ENCODE results near the gene FAM200B.

The FAM200B gene

GRCh38 chr4:15655223-15656037 is 26.2 kb upstream of the FAM200B start, which contains the start of gene FBXL5:
Gene FBXL5 (minus strand): TSS chr4:15655357. CDS start chr4:15655287, 70 bp downstream.
- Histone ChIP-seq H3K36me3 (no peaks in the 10 kb centered on the region), H3K27me3 (no peaks in the 10 kb centered on the region), H3K9me3 (no peaks in the 10 kb centered on the region), H3K4me3 (ENCODE audit: low read depth, low read length) (peak within 1 kb of the TSS; percentile 88), H3K4me1 (peaks cover 5% of the 10 kb centered on the region)
- peak; percentile 87 for DNase-seq
- TF ChIP-seq CTCF (IDR thresholded peaks at IDR 0.05; ENCODE audit: low read depth, low read length): no peak

GRCh38 chr4:15656038-15656470 is 25.6 kb upstream of the FAM200B start:
- Histone ChIP-seq H3K4me1 (peaks cover 5% of the 10 kb centered on the region), H3K27me3 (no peaks in the 10 kb centered on the region), H3K9me3 (no peaks in the 10 kb centered on the region), H3K36me3 (no peaks in the 10 kb centered on the region), H3K4me3 (ENCODE audit: low read depth, low read length) (peak overlapping the region; percentile 54)
- TF ChIP-seq CTCF (IDR thresholded peaks at IDR 0.05; ENCODE audit: low read depth, low read length): no peak
- DNase-seq: no peak

- no peaks in the 10 kb centered on the region for H3K27me3 ChIP-seq
- H3K4me1 ChIP-seq: peaks cover 5% of the 10 kb centered on the region
- H3K9me3 ChIP-seq: no peaks in the 10 kb centered on the region
- DNase-seq: no peak
- no peak overlapping the region for H3K4me3 ChIP-seq (ENCODE audit: low read depth, low read length)
- no peaks in the 10 kb centered on the region for H3K36me3 ChIP-seq
- no peak for TF ChIP-seq CTCF (IDR thresholded peaks at IDR 0.05; ENCODE audit: low read depth, low read length)
These were observed 24.3 kb upstream of the FAM200B start for GRCh38 chr4:15657366-15657765.

- no peaks in the 10 kb centered on the region for H3K36me3 ChIP-seq
- H3K4me3 ChIP-seq (ENCODE audit: low read depth, low read length): no peak overlapping the region
- H3K9me3 ChIP-seq: no peaks in the 10 kb centered on the region
- no peaks in the 10 kb centered on the region for H3K27me3 ChIP-seq
- DNase-seq: no peak
- H3K4me1 ChIP-seq: peaks cover 5% of the 10 kb centered on the region
- no peak for TF ChIP-seq CTCF (IDR thresholded peaks at IDR 0.05; ENCODE audit: low read depth, low read length)
These were observed 23.4 kb upstream of the FAM200B start for GRCh38 chr4:15658136-15658770.

GRCh38 chr4:15658781-15659180 is 22.8 kb upstream of the FAM200B start:
- H3K27me3 ChIP-seq: no peaks in the 10 kb centered on the region
- no peak overlapping the region for H3K4me3 ChIP-seq (ENCODE audit: low read depth, low read length)
- peaks cover 5% of the 10 kb centered on the region for H3K4me1 ChIP-seq
- no peaks in the 10 kb centered on the region for H3K9me3 ChIP-seq
- no peaks in the 10 kb centered on the region for H3K36me3 ChIP-seq
- TF ChIP-seq CTCF (IDR thresholded peaks at IDR 0.05; ENCODE audit: low read depth, low read length): no peak
- DNase-seq: no peak

Data from BE2C (cell line).